HepG2 (cell line): ENCODE results near the gene KAZN. TPM values are rescaled to one million over a fixed set of nuclear protein-coding genes. Genes with fewer than 3 reads are reported as not detected.
A peak's percentile ranks its signal among the peaks of the same experiment; 100 is the strongest.

Experiments used
- ATAC-seq: fragments of 200-7000 bp; cut with Tn5 transposase; 3 replicates; pipeline ENCODE4 v1.9.1; 2020; ENCODE audit warnings: mild to moderate bottlenecking, moderate library complexity
- BruUV-seq: library from RNA; stranded (reverse); fragments of 400-500 nt; replicated peaks from 2 replicates; lab custom pipeline; 2021; lab: Mats Ljungman, UMichigan
- CTCF ChIA-PET: fragments of 300-600 bp; formaldehyde crosslinking; extraction: SDS; loops from one replicate; lab custom pipeline; 2021; ENCODE audit warnings: low total read pairs, inconsistent platforms, low intra/inter-chr PET ratio; lab: Yijun Ruan, JAX
- POLR2A ChIA-PET: fragments of 350-600 bp; sonication (Branson Sonifier 250); formaldehyde crosslinking; loops from one replicate; lab custom pipeline; 2020; ENCODE audit warnings: antibody characterized with exemption, inconsistent platforms; lab: Yijun Ruan, JAX
- DNase-seq: peaks from one replicate; pipeline ENCODE4 v3.0.0-alpha.2; 2015; ENCODE audit warnings: low spot score
- FAIRE-seq: peaks from 3 replicates; lab custom pipeline; 2011; peaks lifted over from hg19 to GRCh38; lab: Jason Lieb, UNC
- H2AFZ ChIP-seq: one replicate; pipeline ENCODE4 v1.6.1; 2011; ENCODE audit warnings: low read length, inconsistent platforms
- H3K27ac ChIP-seq: fragments of 300-600 bp; 3 replicates; pipeline ENCODE4 v1.8.0; 2011; ENCODE audit warnings: mixed run types, mild to moderate bottlenecking, mixed read lengths, low read length, inconsistent platforms; ENCODE audit not compliant: insufficient read depth; ENCODE audit errors: extremely low read length
- H3K27me3 ChIP-seq, 2 experiments: fragments of 200-600 bp in 1 of 2; 2 replicates in 1 of 2; 3 replicates in 1 of 2; pipeline versions ENCODE4 v1.6.0 to v1.8.0; 2011; ENCODE audit warnings: low read length in 2 of 2, mild to moderate bottlenecking in 2 of 2, moderate library complexity in 2 of 2, inconsistent platforms in 1 of 2; ENCODE audit not compliant: insufficient read depth in 2 of 2, control insufficient read depth in 1 of 2
- H3K36me3 ChIP-seq, 2 experiments: fragments of 200-600 bp in 1 of 2; replicated peaks in 1 of 2; 2 replicates in 1 of 2; 3 replicates in 1 of 2; pipeline versions ENCODE4 v1.5.1 to v1.8.0; 2011; ENCODE audit warnings: low read length in 2 of 2, inconsistent platforms in 1 of 2; ENCODE audit not compliant: insufficient read depth in 2 of 2, control insufficient read depth in 1 of 2
- H3K4me1 ChIP-seq: 2 replicates; pipeline ENCODE4 v1.5.1; 2012; ENCODE audit warnings: low read length, inconsistent platforms; ENCODE audit not compliant: insufficient read depth
- H3K4me2 ChIP-seq: 2 replicates; pipeline ENCODE4 v1.6.0; 2011; ENCODE audit warnings: low read depth, low read length, inconsistent platforms
- H3K4me3 ChIP-seq, 3 experiments: fragments of 200-600 bp in 1 of 3; sonication (generic), shearing (Covaris generic) in 1 of 3; replicated peaks in 1 of 3; 2 replicates each; pipeline ENCODE4 v1.5.1; 2011 to 2016; ENCODE audit warnings: low read length in 3 of 3, inconsistent platforms in 2 of 3, low read depth in 2 of 3, mild to moderate bottlenecking in 2 of 3, control low read depth in 1 of 3, mixed read lengths in 1 of 3; ENCODE audit not compliant: insufficient read depth in 1 of 3
- H3K79me2 ChIP-seq: one replicate; pipeline ENCODE4 v1.6.1; 2011; ENCODE audit warnings: low read length, inconsistent platforms; ENCODE audit not compliant: insufficient read depth
- H3K9ac ChIP-seq: 2 replicates; pipeline ENCODE4 v1.6.0; 2011; ENCODE audit warnings: mild to moderate bottlenecking, low read depth, low read length, inconsistent platforms; ENCODE audit not compliant: insufficient read depth
- H3K9me3 ChIP-seq: 2 replicates; pipeline ENCODE4 v1.5.1; 2012; ENCODE audit warnings: mild to moderate bottlenecking, low read length
- H4K20me1 ChIP-seq: 2 replicates; pipeline ENCODE4 v1.6.0; 2011; ENCODE audit warnings: inconsistent platforms, mild to moderate bottlenecking, low read length, moderate library complexity; ENCODE audit not compliant: insufficient read depth
- CCAR2 ChIP-seq: fragments of 200-400 bp; formaldehyde crosslinking; optimal IDR thresholded peaks from 2 replicates; pipeline ENCODE3; 2018; ENCODE audit warnings: low read depth, mild to moderate bottlenecking, low read length, moderate library complexity
- CREM ChIP-seq, 2 experiments: sonication (generic) in 1 of 2; formaldehyde crosslinking in 1 of 2; IDR thresholded peaks; 2 replicates each; pipeline versions ENCODE4 v1.4.0 to v1.6.1; 2016 to 2020; ENCODE audit warnings: antibody characterized with exemption in 1 of 2, mild to moderate bottlenecking in 1 of 2, missing genetic modification reagents in 1 of 2
- KDM1A ChIP-seq: IDR thresholded peaks from 2 replicates; pipeline ENCODE4 v1.6.1; 2016; ENCODE audit warnings: missing compliant biosample characterization
- RARG ChIP-seq: sonication (generic); formaldehyde crosslinking; IDR thresholded peaks from 2 replicates; pipeline ENCODE4 v1.4.0; 2020; ENCODE audit warnings: low read depth, mild to moderate bottlenecking, missing genetic modification reagents
- YEATS4 ChIP-seq: sonication (generic); formaldehyde crosslinking; IDR thresholded peaks from 2 replicates; pipeline ENCODE4 v1.4.0; 2020; ENCODE audit warnings: missing genetic modification reagents, borderline replicate concordance
- ZFY ChIP-seq: sonication (generic); formaldehyde crosslinking; IDR thresholded peaks from 2 replicates; pipeline ENCODE4 v1.4.0; 2020; ENCODE audit warnings: missing genetic modification reagents
- ZNF768 ChIP-seq: sonication (generic); formaldehyde crosslinking; IDR thresholded peaks from 2 replicates; pipeline ENCODE4 v1.4.0; 2020; ENCODE audit warnings: missing genetic modification reagents
- ZNF883 ChIP-seq: sonication (generic); formaldehyde crosslinking; IDR thresholded peaks from 2 replicates; pipeline ENCODE4 v1.5.1; 2020; ENCODE audit warnings: mild to moderate bottlenecking, missing genetic modification reagents; ENCODE audit errors: not compliant biosample characterization
- WGBS: methylation state at CpG from one replicate; pipeline ENCODE4 v1.1.6; 2017; ENCODE audit warnings: low lambda C conversion rate; 5-methylcytosine and 5-hydroxymethylcytosine counted together
- in situ Hi-C: cut with HindIII; loops from 2 replicates; pipeline ENCODE4 v1.10.0; 2017; ENCODE audit warnings: low pct_unique_long_range_greater_than_20kb; ENCODE audit not compliant: extremely low pct_ligation_motif_present
- intact Hi-C: fragments of 100-400 bp; cut with micrococcal nuclease; formaldehyde crosslinking; loops from one replicate; pipeline ENCODE4 v1.10.0; 2022; ENCODE audit not compliant: unreplicated experiment
- polyA plus RNA-seq, 8 experiments: library from polyadenylated mRNA; depleted of rRNA in 3 of 8; stranded (reverse) in 7 of 8; unstranded in 1 of 8; fragments of >200 nt; fragmentation: Illumina TruSeq in 4 of 8; extraction: Trizol in 4 of 8; gene quantifications; 2 replicates each; pipeline versions ENCODE4 v1.2.1 to v1.2.3, GENCODE V29; 2011 to 2016; ENCODE audit warnings: low read depth in 4 of 8, missing spikeins in 1 of 8, mixed read lengths in 1 of 8; ENCODE audit not compliant: insufficient read depth in 1 of 8
- total RNA-seq, 5 experiments: library from RNA; depleted of rRNA; stranded (reverse); fragments of >200 nt; fragmentation: Illumina TruSeq; extraction: Trizol; gene quantifications; 2 replicates each; pipeline ENCODE4 v1.2.3, GENCODE V29; 2016; ENCODE audit warnings: low read depth in 1 of 5

The KAZN gene
- total and polyA plus RNA-seq, 2 of the 13 experiments (the other 11 are each of a cell fraction or from before 2014, with no cell fraction given): 10.4 to 13.5 TPM

DNA sequence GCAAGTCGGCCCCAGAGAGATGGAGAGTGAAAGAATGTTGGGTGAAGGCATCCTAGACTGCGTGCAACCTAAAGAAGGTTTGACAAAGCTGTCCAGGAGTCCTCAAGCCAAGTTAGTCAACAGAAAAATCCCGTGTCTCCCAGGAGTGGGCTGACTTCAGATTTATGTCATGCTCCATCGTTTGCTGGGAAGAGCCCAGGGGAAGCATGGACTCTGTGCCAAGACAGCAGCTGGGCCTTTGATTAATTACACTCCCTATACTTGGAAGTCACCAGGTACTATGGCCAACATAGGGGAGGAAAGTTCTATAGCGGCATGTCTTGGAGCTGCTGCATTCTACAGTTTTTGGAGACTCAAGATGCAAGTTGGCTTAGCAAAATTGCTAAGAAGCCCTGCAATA, 247.4 kb downstream of the KAZN start:
- H3K27ac ChIP-seq: no peak overlapping the region
- in situ Hi-C loops: no loop called here
- H3K4me2 ChIP-seq: no peak overlapping the region
- DNase-seq (no peak), FAIRE-seq (no peak), ATAC-seq (no peak)
- no peak for TF ChIP-seq KDM1A (CRISPR knock-in tag)
- TF ChIP-seq ZNF883: no peak
- TF ChIP-seq ZFY (CRISPR knock-in tag): no peak
- no peak for TF ChIP-seq YEATS4
- WGBS: 0% methylated on average over 3 of the region's 5 CpGs
- peaks cover 2 to 36% of the 10 kb centered on the region in 2 experiments for H3K27me3 ChIP-seq
- POLR2A ChIA-PET: no interaction called here
- H3K36me3 ChIP-seq: no peaks in the 10 kb centered on the region
- H4K20me1 ChIP-seq: no peaks in the 10 kb centered on the region
- BruUV-seq: no TSS peak
- intact Hi-C loops: no loop called here
- CTCF ChIA-PET: no interaction called here
- no peak overlapping the region for H2AFZ ChIP-seq
- peaks cover 22% of the 10 kb centered on the region for H3K9me3 ChIP-seq
- no peaks in the 10 kb centered on the region for H3K4me1 ChIP-seq
- H3K79me2 ChIP-seq: no peaks in the 10 kb centered on the region
- no peak overlapping the region for H3K4me3 ChIP-seq
- H3K9ac ChIP-seq: no peak overlapping the region

DNA sequence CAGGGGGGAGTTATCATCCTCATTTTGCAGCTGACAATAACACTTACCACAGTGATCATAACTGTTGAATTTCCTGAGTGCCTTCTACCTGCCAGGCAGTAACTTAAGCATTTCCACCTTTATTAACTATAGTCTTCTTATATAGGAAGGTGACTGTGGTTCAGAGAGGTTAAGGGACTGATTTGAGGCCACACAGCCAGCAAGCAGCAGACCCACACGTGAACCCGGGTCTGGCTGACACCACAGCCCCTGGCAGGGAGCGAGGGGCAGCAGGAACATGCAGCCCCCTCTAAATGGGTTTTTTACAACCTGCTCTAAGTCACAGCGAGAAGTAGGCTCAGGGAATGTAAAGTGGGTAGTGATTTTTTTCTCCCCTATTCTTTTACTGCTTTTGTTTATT, 248.2 kb downstream of the KAZN start:
- no peaks in the 10 kb centered on the region for H3K36me3 ChIP-seq
- intact Hi-C loops: no loop called here

More for the DNA sequence above, 248.2 kb downstream of the KAZN start:
- Histone ChIP-seq H3K4me3 (no peak overlapping the region), H3K9me3 (peaks cover 16% of the 10 kb centered on the region), H3K4me2 (no peak overlapping the region), H2AFZ (no peak overlapping the region), H3K79me2 (no peaks in the 10 kb centered on the region), H3K27me3 (peaks cover 2 to 44% of the 10 kb centered on the region in 2 experiments), H3K27ac (no peak overlapping the region), H3K9ac (no peak overlapping the region), H4K20me1 (no peaks in the 10 kb centered on the region), H3K4me1 (no peaks in the 10 kb centered on the region)
- DNase-seq (no peak), FAIRE-seq (no peak), ATAC-seq (no peak)
- in situ Hi-C loops: no loop called here
- BruUV-seq: no TSS peak
- ChIA-PET POLR2A (no interaction called here), CTCF (no interaction called here)
- 0% methylated on average over 2 of the region's 4 CpGs for WGBS
- TF ChIP-seq ZNF768 (CRISPR knock-in tag) (peak; percentile 77; the same call in 1 of the 2 replicates), CCAR2 (no peak), RARG (no peak), CREM (IDR thresholded peaks at IDR 0.05) (no peak), CREM (CRISPR knock-in tag; IDR thresholded peaks at IDR 0.05) (no peak)
